ENCODE results near the gene PMM2.
"Not testable (repeated sequence)": the region's sequence is repeated elsewhere in the genome, so short reads cannot be mapped to it uniquely, and the experiment has no call there.

PMM2 gene

GRCh38 chr16:8764525-8765250 is 33.0 kb upstream of the PMM2 start:
- H3K27me3 ChIP-seq (ENCODE audit: control insufficient read depth, insufficient read depth, low read length) = no peaks in the 10 kb centered on the region
- no peaks in the 10 kb centered on the region for H3K4me1 ChIP-seq (ENCODE audit: control insufficient read depth, insufficient read depth, low read length)
- peaks cover 2% of the 10 kb centered on the region for H3K36me3 ChIP-seq (ENCODE audit: control insufficient read depth, insufficient read depth, low read length)
- H3K27ac ChIP-seq (ENCODE audit: low read depth, low read length) = no peak overlapping the region
- no peak overlapping the region for H3K4me3 ChIP-seq (ENCODE audit: low read length)
- no peak overlapping the region for H3K9ac ChIP-seq (ENCODE audit: low read length)

GRCh38 chr16:8767176-8767575 is 30.5 kb upstream of the PMM2 start:
- H3K9ac ChIP-seq (ENCODE audit: low read length) = no peak overlapping the region
- H3K4me3 ChIP-seq (ENCODE audit: low read length) = no peak overlapping the region

GRCh38 chr16:8768283-8768682 is 29.4 kb upstream of the PMM2 start:
- Histone ChIP-seq H3K4me3 (ENCODE audit: low read length) (no peak overlapping the region), H3K27me3 (ENCODE audit: control insufficient read depth, insufficient read depth, low read length) (no peaks in the 10 kb centered on the region), H3K4me1 (ENCODE audit: control insufficient read depth, insufficient read depth, low read length) (no peaks in the 10 kb centered on the region), H3K27ac (ENCODE audit: low read depth, low read length) (no peak overlapping the region), H3K9ac (ENCODE audit: low read length) (no peak overlapping the region), H3K36me3 (ENCODE audit: control insufficient read depth, insufficient read depth, low read length) (peaks cover 4% of the 10 kb centered on the region)

More at GRCh38 chr16:8767176-8767575, 30.5 kb upstream of the PMM2 start:
- H3K4me1 ChIP-seq (ENCODE audit: control insufficient read depth, insufficient read depth, low read length) = no peaks in the 10 kb centered on the region
- H3K27ac ChIP-seq (ENCODE audit: low read depth, low read length) = no peak overlapping the region
- H3K27me3 ChIP-seq (ENCODE audit: control insufficient read depth, insufficient read depth, low read length) = no peaks in the 10 kb centered on the region
- peaks cover 2% of the 10 kb centered on the region for H3K36me3 ChIP-seq (ENCODE audit: control insufficient read depth, insufficient read depth, low read length)

GRCh38 chr16:8768692-8769091 is 28.9 kb upstream of the PMM2 start:
- Histone ChIP-seq H3K27me3 (ENCODE audit: control insufficient read depth, insufficient read depth, low read length) (no peaks in the 10 kb centered on the region), H3K4me1 (ENCODE audit: control insufficient read depth, insufficient read depth, low read length) (no peaks in the 10 kb centered on the region), H3K36me3 (ENCODE audit: control insufficient read depth, insufficient read depth, low read length) (peaks cover 4% of the 10 kb centered on the region), H3K27ac (ENCODE audit: low read depth, low read length) (no peak overlapping the region), H3K4me3 (ENCODE audit: low read length) (no peak overlapping the region), H3K9ac (ENCODE audit: low read length) (no peak overlapping the region)

GRCh38 chr16:8773537-8773936 is 24.1 kb upstream of the PMM2 start:
- Histone ChIP-seq H3K4me1 (ENCODE audit: control insufficient read depth, insufficient read depth, low read length) (no peaks in the 10 kb centered on the region), H3K27ac (ENCODE audit: low read depth, low read length) (no peak overlapping the region), H3K27me3 (ENCODE audit: control insufficient read depth, insufficient read depth, low read length) (no peaks in the 10 kb centered on the region), H3K36me3 (ENCODE audit: control insufficient read depth, insufficient read depth, low read length) (peaks cover 3% of the 10 kb centered on the region), H3K9ac (ENCODE audit: low read length) (no peak overlapping the region), H3K4me3 (ENCODE audit: low read length) (no peak overlapping the region)

GRCh38 chr16:8774208-8774607 is 23.4 kb upstream of the PMM2 start:
- no peak overlapping the region for H3K9ac ChIP-seq (ENCODE audit: low read length)
- peaks cover 3% of the 10 kb centered on the region for H3K36me3 ChIP-seq (ENCODE audit: control insufficient read depth, insufficient read depth, low read length)
- no peak overlapping the region for H3K4me3 ChIP-seq (ENCODE audit: low read length)
- no peaks in the 10 kb centered on the region for H3K4me1 ChIP-seq (ENCODE audit: control insufficient read depth, insufficient read depth, low read length)
- no peaks in the 10 kb centered on the region for H3K27me3 ChIP-seq (ENCODE audit: control insufficient read depth, insufficient read depth, low read length)
- no peak overlapping the region for H3K27ac ChIP-seq (ENCODE audit: low read depth, low read length)

GRCh38 chr16:8775359-8775758 is 22.3 kb upstream of the PMM2 start:
- Histone ChIP-seq H3K27me3 (ENCODE audit: control insufficient read depth, insufficient read depth, low read length) (no peaks in the 10 kb centered on the region), H3K9ac (ENCODE audit: low read length) (no peak overlapping the region), H3K36me3 (ENCODE audit: control insufficient read depth, insufficient read depth, low read length) (peaks cover 3% of the 10 kb centered on the region), H3K27ac (ENCODE audit: low read depth, low read length) (no peak overlapping the region), H3K4me3 (ENCODE audit: low read length) (no peak overlapping the region), H3K4me1 (ENCODE audit: control insufficient read depth, insufficient read depth, low read length) (no peaks in the 10 kb centered on the region)

- H3K36me3 ChIP-seq (ENCODE audit: control insufficient read depth, insufficient read depth, low read length) = peaks cover 6% of the 10 kb centered on the region
- no peaks in the 10 kb centered on the region for H3K27me3 ChIP-seq (ENCODE audit: control insufficient read depth, insufficient read depth, low read length)
- H3K27ac ChIP-seq (ENCODE audit: low read depth, low read length) = no peak overlapping the region
- no peak overlapping the region for H3K9ac ChIP-seq (ENCODE audit: low read length)
- no peaks in the 10 kb centered on the region for H3K4me1 ChIP-seq (ENCODE audit: control insufficient read depth, insufficient read depth, low read length)
- H3K4me3 ChIP-seq (ENCODE audit: low read length) = no peak overlapping the region
Observed at GRCh38 chr16:8776129-8776584, 21.5 kb upstream of the PMM2 start.

GRCh38 chr16:8777217-8777616 is 20.4 kb upstream of the PMM2 start:
- H3K36me3 ChIP-seq (ENCODE audit: control insufficient read depth, insufficient read depth, low read length) = peaks cover 6% of the 10 kb centered on the region

GRCh38 chr16:8781797-8782196 is 15.8 kb upstream of the PMM2 start:
- H3K36me3 ChIP-seq (ENCODE audit: control insufficient read depth, insufficient read depth, low read length) = peaks cover 3% of the 10 kb centered on the region
- no peaks in the 10 kb centered on the region for H3K27me3 ChIP-seq (ENCODE audit: control insufficient read depth, insufficient read depth, low read length)
- H3K4me3 ChIP-seq (ENCODE audit: low read length) = no peak overlapping the region
- H3K27ac ChIP-seq (ENCODE audit: low read depth, low read length) = no peak overlapping the region
- H3K4me1 ChIP-seq (ENCODE audit: control insufficient read depth, insufficient read depth, low read length) = no peaks in the 10 kb centered on the region
- H3K9ac ChIP-seq (ENCODE audit: low read length) = no peak overlapping the region

More at GRCh38 chr16:8777217-8777616, 20.4 kb upstream of the PMM2 start:
- no peaks in the 10 kb centered on the region for H3K4me1 ChIP-seq (ENCODE audit: control insufficient read depth, insufficient read depth, low read length)
- H3K4me3 ChIP-seq (ENCODE audit: low read length) = no peak overlapping the region
- no peaks in the 10 kb centered on the region for H3K27me3 ChIP-seq (ENCODE audit: control insufficient read depth, insufficient read depth, low read length)
- no peak overlapping the region for H3K9ac ChIP-seq (ENCODE audit: low read length)
- H3K27ac ChIP-seq (ENCODE audit: low read depth, low read length) = no peak overlapping the region

- no peaks in the 10 kb centered on the region for H3K27me3 ChIP-seq (ENCODE audit: control insufficient read depth, insufficient read depth, low read length)
- no peak overlapping the region for H3K4me3 ChIP-seq (ENCODE audit: low read length)
- peaks cover 3% of the 10 kb centered on the region for H3K36me3 ChIP-seq (ENCODE audit: control insufficient read depth, insufficient read depth, low read length)
- no peaks in the 10 kb centered on the region for H3K4me1 ChIP-seq (ENCODE audit: control insufficient read depth, insufficient read depth, low read length)
- H3K9ac ChIP-seq (ENCODE audit: low read length) = no peak overlapping the region
- H3K27ac ChIP-seq (ENCODE audit: low read depth, low read length) = no peak overlapping the region
Observed at GRCh38 chr16:8782673-8783072, 15.0 kb upstream of the PMM2 start.

GRCh38 chr16:8785408-8785807 is 12.2 kb upstream of the PMM2 start:
- Histone ChIP-seq H3K4me1 (ENCODE audit: control insufficient read depth, insufficient read depth, low read length) (no peaks in the 10 kb centered on the region), H3K9ac (ENCODE audit: low read length) (no peak overlapping the region), H3K27ac (ENCODE audit: low read depth, low read length) (no peak overlapping the region), H3K27me3 (ENCODE audit: control insufficient read depth, insufficient read depth, low read length) (no peaks in the 10 kb centered on the region), H3K36me3 (ENCODE audit: control insufficient read depth, insufficient read depth, low read length) (peaks cover 3% of the 10 kb centered on the region), H3K4me3 (ENCODE audit: low read length) (no peak overlapping the region)

- not testable (repeated sequence) for H3K4me3 ChIP-seq (ENCODE audit: low read length); H3K4me1 ChIP-seq (ENCODE audit: control insufficient read depth, insufficient read depth, low read length); H3K36me3 ChIP-seq (ENCODE audit: control insufficient read depth, insufficient read depth, low read length); H3K27ac ChIP-seq (ENCODE audit: low read depth, low read length); H3K27me3 ChIP-seq (ENCODE audit: control insufficient read depth, insufficient read depth, low read length); H3K9ac ChIP-seq (ENCODE audit: low read length)
Observed at GRCh38 chr16:8786316-8786715, 11.3 kb upstream of the PMM2 start.

Measured in rectal smooth muscle tissue (tissue), 1 donor.